IMR-90 (cell line): ENCODE results near the gene RPS6KA5. TPM values are rescaled to one million over a fixed set of nuclear protein-coding genes. Genes with fewer than 3 reads are reported as not detected.

ENCODE experiments used
- ATAC-seq: fragments of 200-7000 bp; cut with Tn5 transposase; 2 replicates; pipeline ENCODE4 v1.9.1; 2020; ENCODE audit warnings: low read depth, mild to moderate bottlenecking, moderate library complexity
- BruUV-seq: library from RNA; stranded (reverse); fragments of 400-500 nt; replicated peaks from 2 replicates; lab custom pipeline; 2021; lab: Mats Ljungman, UMichigan
- CTCF ChIA-PET: fragments of 300-600 bp; formaldehyde crosslinking; extraction: SDS; loops from one replicate; lab custom pipeline; 2021; ENCODE audit warnings: antibody characterized with exemption; lab: Yijun Ruan, JAX
- POLR2A ChIA-PET: fragments of 300-600 bp; sonication (Branson Sonifier 250); formaldehyde crosslinking; loops from one replicate; lab custom pipeline; 2022; ENCODE audit warnings: antibody characterized with exemption; ENCODE audit not compliant: unreplicated experiment; lab: Charles Lee
- DNase-seq: peaks from one replicate; pipeline ENCODE4 v3.0.0; 2013
- H2AFZ ChIP-seq: replicated peaks from 2 replicates; pipeline ENCODE3; 2013; ENCODE audit warnings: low read length, mild to moderate bottlenecking; ENCODE audit not compliant: poor library complexity
- H2AK5ac ChIP-seq: 2 replicates; pipeline ENCODE4 v1.6.1; 2013; ENCODE audit warnings: low read depth, low read length, inconsistent platforms
- H2AK9ac ChIP-seq: replicated peaks from 2 replicates; pipeline ENCODE3; 2013; ENCODE audit warnings: mild to moderate bottlenecking, low read depth, low read length, moderate library complexity; ENCODE audit not compliant: poor library complexity
- H2BK120ac ChIP-seq: 2 replicates; pipeline ENCODE4 v1.6.1; 2013; ENCODE audit warnings: low read depth, low read length, inconsistent platforms
- H2BK15ac ChIP-seq: 3 replicates; pipeline ENCODE4 v1.6.1; 2013; ENCODE audit warnings: low read depth, low read length, inconsistent platforms
- H2BK20ac ChIP-seq: 2 replicates; pipeline ENCODE4 v1.6.1; 2013; ENCODE audit warnings: low read depth, mild to moderate bottlenecking, inconsistent platforms, low read length, moderate library complexity
- H2BK5ac ChIP-seq: 2 replicates; pipeline ENCODE4 v1.6.1; 2013; ENCODE audit warnings: mild to moderate bottlenecking, low read depth, low read length, inconsistent platforms; ENCODE audit not compliant: poor library complexity, severe bottlenecking
- H3K14ac ChIP-seq: replicated peaks from 2 replicates; pipeline ENCODE4 v1.6.1; 2013; ENCODE audit warnings: low read depth, low read length, inconsistent platforms
- H3K18ac ChIP-seq: 2 replicates; pipeline ENCODE4 v1.6.1; 2013; ENCODE audit warnings: low read depth, low read length, control low read depth
- H3K23ac ChIP-seq: 2 replicates; pipeline ENCODE4 v1.6.1; 2013; ENCODE audit warnings: low read depth, low read length, inconsistent platforms
- H3K27ac ChIP-seq: 2 replicates; pipeline ENCODE4 v1.5.1; 2013; ENCODE audit warnings: mild to moderate bottlenecking, control low read depth, low read length; ENCODE audit not compliant: insufficient read depth
- H3K27me3 ChIP-seq: 2 replicates; pipeline ENCODE4 v1.6.1; 2013; ENCODE audit warnings: low read length; ENCODE audit not compliant: control insufficient read depth, insufficient read depth
- H3K36me3 ChIP-seq: 2 replicates; pipeline ENCODE4 v1.6.1; 2013; ENCODE audit warnings: low read length, mixed read lengths; ENCODE audit not compliant: control insufficient read depth, insufficient read depth
- H3K4ac ChIP-seq: 2 replicates; pipeline ENCODE4 v1.6.1; 2013; ENCODE audit warnings: low read depth, low read length, inconsistent platforms
- H3K4me1 ChIP-seq: 2 replicates; pipeline ENCODE4 v1.6.1; 2013; ENCODE audit warnings: low read length, mixed read lengths; ENCODE audit not compliant: control insufficient read depth, insufficient read depth
- H3K4me2 ChIP-seq: 2 replicates; pipeline ENCODE4 v1.6.1; 2013; ENCODE audit warnings: low read depth, mild to moderate bottlenecking, control low read depth, low read length, moderate library complexity
- H3K4me3 ChIP-seq: 2 replicates; pipeline ENCODE4 v1.5.1; 2013; ENCODE audit warnings: low read depth, mild to moderate bottlenecking, control low read depth, low read length, moderate library complexity; ENCODE audit not compliant: insufficient read depth
- H3K56ac ChIP-seq: 2 replicates; pipeline ENCODE4 v1.6.1; 2013; ENCODE audit warnings: low read length, inconsistent platforms; ENCODE audit not compliant: insufficient read depth; ENCODE audit errors: extremely low read depth
- H3K79me1 ChIP-seq, 2 experiments: 2 replicates each; pipeline ENCODE4 v1.6.1; 2013; ENCODE audit warnings: low read length in 2 of 2, inconsistent platforms in 1 of 2, low read depth in 1 of 2
- H3K9ac ChIP-seq: 2 replicates; pipeline ENCODE4 v1.6.1; 2013; ENCODE audit warnings: low read depth, low read length, control low read depth
- H3K9me1 ChIP-seq: 2 replicates; pipeline ENCODE4 v1.6.1; 2013; ENCODE audit warnings: low read length, inconsistent platforms; ENCODE audit not compliant: insufficient read depth
- H3K9me3 ChIP-seq: 2 replicates; pipeline ENCODE4 v1.6.1; 2013; ENCODE audit warnings: low read length; ENCODE audit not compliant: control insufficient read depth, insufficient read depth
- H4K20me1 ChIP-seq: 2 replicates; pipeline ENCODE4 v1.6.1; 2013; ENCODE audit warnings: low read length, inconsistent platforms; ENCODE audit not compliant: insufficient read depth
- H4K5ac ChIP-seq: 2 replicates; pipeline ENCODE4 v1.6.1; 2013; ENCODE audit warnings: mild to moderate bottlenecking, low read depth, low read length, control low read depth
- H4K8ac ChIP-seq, 2 experiments: 2 replicates each; pipeline ENCODE4 v1.6.1; 2013; ENCODE audit warnings: low read depth in 2 of 2, low read length in 2 of 2, control low read depth in 1 of 2, inconsistent platforms in 1 of 2
- H4K91ac ChIP-seq: 2 replicates; pipeline ENCODE4 v1.6.1; 2013; ENCODE audit warnings: low read depth, low read length, inconsistent platforms; ENCODE audit not compliant: insufficient read depth
- CEBPB ChIP-seq: IDR thresholded peaks from 2 replicates; pipeline ENCODE4 v1.6.1; 2012; ENCODE audit warnings: low read depth, low read length, improper control_type of control experiment
- CHD1 ChIP-seq: IDR thresholded peaks from 2 replicates; pipeline ENCODE4 v1.6.1; 2012; ENCODE audit warnings: low read depth, low read length, improper control_type of control experiment
- CTCF ChIP-seq: conservative IDR thresholded peaks from 2 replicates; pipeline ENCODE4 v1.5.1; 2012; ENCODE audit warnings: mild to moderate bottlenecking, low read depth, low read length, improper control_type of control experiment
- MAZ ChIP-seq: IDR thresholded peaks from 2 replicates; pipeline ENCODE4 v1.6.1; 2012; ENCODE audit warnings: low read depth, mild to moderate bottlenecking, low read length, improper control_type of control experiment, moderate library complexity, borderline replicate concordance
- MXI1 ChIP-seq: IDR thresholded peaks from 2 replicates; pipeline ENCODE4 v1.6.1; 2012; ENCODE audit warnings: low read depth, mild to moderate bottlenecking, low read length, moderate library complexity, borderline replicate concordance
- NFE2L2 ChIP-seq: fragments of 150-350 bp; IDR thresholded peaks from 2 replicates; pipeline ENCODE4 v1.6.1; 2016; ENCODE audit warnings: low read depth, mild to moderate bottlenecking, low read length
- POLR2A ChIP-seq: IDR thresholded peaks from 2 replicates; pipeline ENCODE4 v1.6.1; 2012; ENCODE audit warnings: mild to moderate bottlenecking, low read depth, low read length
- RCOR1 ChIP-seq: IDR thresholded peaks from 2 replicates; pipeline ENCODE4 v1.6.1; 2012; ENCODE audit warnings: mild to moderate bottlenecking, low read length, improper control_type of control experiment; ENCODE audit not compliant: insufficient replicate concordance
- RFX5 ChIP-seq: IDR thresholded peaks from 2 replicates; pipeline ENCODE4 v1.8.0; 2012; ENCODE audit warnings: low read depth, mild to moderate bottlenecking, low read length, moderate library complexity
- SMC3 ChIP-seq: fragments of 150-350 bp; IDR thresholded peaks from 2 replicates; pipeline ENCODE4 v1.6.1; 2016; ENCODE audit warnings: low read depth, mild to moderate bottlenecking, antibody characterized with exemption, low read length, moderate library complexity
- USF2 ChIP-seq: fragments of 150-350 bp; IDR thresholded peaks from 2 replicates; pipeline ENCODE4 v1.6.1; 2017; ENCODE audit warnings: mild to moderate bottlenecking, antibody characterized with exemption, low read length, low read depth
- WGBS, 2 experiments: methylation state at CpG; one replicate each; pipeline versions ENCODE4 v1.1.5 to v1.1.7; 2013; ENCODE audit warnings: missing lambda C conversion rate in 2 of 2; ENCODE audit not compliant: insufficient read length in 1 of 2; ENCODE audit errors: extremely low coverage in 2 of 2; 5-methylcytosine and 5-hydroxymethylcytosine counted together
- dilution Hi-C: fragments of 300-500 bp; cut with HindIII; formaldehyde crosslinking; loops from one replicate; pipeline ENCODE4 v1.14.3; 2018; ENCODE audit warnings: low sequenced_read_pairs; ENCODE audit not compliant: unreplicated experiment
- in situ Hi-C: fragments of 300-500 bp; cut with MboI; formaldehyde crosslinking; loops from 3 replicates; pipeline ENCODE4 v1.14.3; 2019; ENCODE audit warnings: low sequenced_read_pairs, inconsistent platforms, mixed read lengths
- intact Hi-C: fragments of 100-400 bp; cut with micrococcal nuclease; formaldehyde crosslinking; loops from 2 replicates; pipeline ENCODE4 v1.10.0; 2022
- polyA plus RNA-seq, 3 experiments: library from polyadenylated mRNA; depleted of rRNA; stranded (reverse); fragments of >200 nt; gene quantifications; 2 replicates each; pipeline ENCODE4 v1.2.3, GENCODE V29; 2012; ENCODE audit warnings: low replicate concordance in 1 of 3
- total RNA-seq: library from RNA; depleted of rRNA; stranded (reverse); fragments of >200 nt; gene quantifications from 2 replicates; pipeline ENCODE4 v1.2.3, GENCODE V29; 2012

Gene RPS6KA5
- total and polyA plus RNA-seq, 2 of the 4 experiments (the other 2 are of a cell fraction), result 0.36 TPM

- H3K4me3 ChIP-seq, result no peak overlapping the region
- no peak overlapping the region for H2BK5ac ChIP-seq
- H4K5ac ChIP-seq, result no peak overlapping the region
- H2AK9ac ChIP-seq, result no peak overlapping the region
- H2BK20ac ChIP-seq, result no peak overlapping the region
- peaks cover 8% of the 10 kb centered on the region; the same call in 1 of the 2 replicates for H3K9me3 ChIP-seq
- H4K20me1 ChIP-seq, result no peaks in the 10 kb centered on the region
- dilution Hi-C loops, result no loop called here
- no peaks in the 10 kb centered on the region for H3K9me1 ChIP-seq
- H3K9ac ChIP-seq, result no peak overlapping the region
- ChIA-PET POLR2A (no interaction called here), CTCF (no interaction called here)
- H3K4me2 ChIP-seq, result no peak overlapping the region
- H2BK15ac ChIP-seq, result no peak overlapping the region
- H3K36me3 ChIP-seq, result no peaks in the 10 kb centered on the region
- TF ChIP-seq NFE2L2, result no peak
- no peak for TF ChIP-seq MXI1
- TF ChIP-seq RCOR1, result no peak
- TF ChIP-seq CEBPB, result no peak
- no peak for TF ChIP-seq CTCF
- no peak for TF ChIP-seq SMC3
- TF ChIP-seq USF2, result no peak
- no peak for TF ChIP-seq RFX5
- no peak for TF ChIP-seq POLR2A
- TF ChIP-seq CHD1, result no peak
- no peak for TF ChIP-seq MAZ
- no peak overlapping the region for H3K56ac ChIP-seq
- H4K8ac ChIP-seq, result no peak overlapping the region
- H2BK120ac ChIP-seq, result no peak overlapping the region
- H4K91ac ChIP-seq, result no peak overlapping the region
- ATAC-seq (no peak), DNase-seq (no peak)
- H3K23ac ChIP-seq, result no peak overlapping the region
- H3K27me3 ChIP-seq, result peaks cover 16% of the 10 kb centered on the region; the same call in 1 of the 2 replicates
- H3K14ac ChIP-seq, result no peak overlapping the region
- 70% methylated on average over 2 of the region's 5 CpGs; no CpG with 5 or more reads in 1 of the 2 experiments for WGBS, 2 experiments
- BruUV-seq, result no TSS peak
- H2AK5ac ChIP-seq, result no peak overlapping the region
- intact Hi-C loops, result loop anchor here (5.0 kb wide), 2 partner anchors 63 to 518 kb away; no protein-coding TSS in a partner anchor
- peaks cover 2% of the 10 kb centered on the region for H3K4me1 ChIP-seq
- peaks cover 7 to 8% of the 10 kb centered on the region in 2 experiments for H3K79me1 ChIP-seq
- no peak overlapping the region for H3K18ac ChIP-seq
- no peak overlapping the region for H3K27ac ChIP-seq
- no peak overlapping the region for H2AFZ ChIP-seq
- H3K4ac ChIP-seq, result no peak overlapping the region
- in situ Hi-C loops, result no loop called here
Measured at GRCh38 chr14:90819734-90820393, 240.6 kb downstream of the RPS6KA5 start.
